NCI-H187 (cell line): ENCODE results near the gene GRHPR.

ENCODE experiments used
- DNase-seq, 2 experiments: peaks; one replicate each; lab custom pipeline; 2025; lab: John Stamatoyannopoulos, UW

The GRHPR gene

DNA sequence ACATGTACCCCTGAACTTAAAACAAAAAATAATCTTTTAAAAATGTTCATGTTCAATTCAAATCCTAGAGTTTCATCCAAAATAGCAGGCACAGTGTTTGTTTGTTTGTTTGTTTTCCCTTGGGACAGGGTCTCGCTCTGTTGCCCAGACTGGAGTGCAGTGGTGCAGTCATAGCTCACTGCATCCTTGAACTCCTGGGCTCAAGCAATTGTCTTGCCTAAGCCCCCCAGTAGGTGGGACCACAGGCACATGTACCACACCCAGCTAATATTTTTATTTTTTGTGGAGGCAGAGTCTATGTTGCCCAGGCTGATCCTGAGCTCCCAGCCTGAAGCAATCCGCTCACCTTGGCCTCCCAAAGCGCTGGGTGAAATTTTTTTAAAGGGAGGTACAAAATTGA, 58.3 kb downstream of the GRHPR start:
- no peak for DNase-seq

GRCh38 chr9:37485389-37486255, 63.1 kb downstream of the GRHPR start, which contains the start of gene POLR1E:
Gene POLR1E, plus strand, starts transcription at chr9:37485948. Its CDS starts 100 bp downstream, at chr9:37486048.
- DNase-seq, result peak; percentile 43 to 79

DNA sequence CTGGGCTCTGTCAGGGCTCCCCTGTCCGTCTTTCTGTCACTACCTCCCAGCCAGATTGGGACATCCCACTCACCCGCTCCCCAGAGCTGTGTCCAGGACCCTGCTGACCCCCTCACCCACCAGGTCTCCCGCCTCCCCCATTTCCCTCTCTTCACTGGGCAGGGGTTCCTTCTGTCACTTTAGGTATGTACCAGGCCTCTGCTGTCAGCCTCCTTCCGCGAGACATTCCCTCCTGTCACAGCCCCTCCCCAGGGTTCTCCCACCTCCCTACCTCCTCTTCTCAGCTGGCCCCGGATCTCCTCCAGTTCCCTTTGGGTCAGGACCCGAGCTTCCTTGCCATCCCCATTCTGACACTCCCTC, 63.7 kb downstream of the GRHPR start:
- no peak for DNase-seq
